ENCODE results near the gene KMO.

GRCh38 chr1:241532162-241532531 is at the start of gene KMO:
- TF ChIP-seq ZNF274 (IDR thresholded peaks at IDR 0.05; ENCODE audit: low read depth, low read length) = no peak
- no peak for TF ChIP-seq YY1 (IDR thresholded peaks at IDR 0.05; ENCODE audit: insufficient read depth, insufficient read length)

Measured in NT2/D1 (cell line).